Vagina (tissue), 2 donors: ENCODE results near the gene ABCG2.

Experiments used
- POLR2A ChIP-seq, 2 donors: fragments of 450-650 bp; IDR thresholded peaks; one replicate each; pipeline ENCODE4 v1.6.1; 2017; ENCODE audit warnings: antibody characterized with exemption in 2 of 2, mild to moderate bottlenecking in 2 of 2, moderate library complexity in 2 of 2
- POLR2AphosphoS5 ChIP-seq, 2 donors: sonication (generic); formaldehyde crosslinking; IDR thresholded peaks; one replicate each; pipeline ENCODE4 v1.9.0; 2017; ENCODE audit warnings: antibody characterized with exemption in 2 of 2, mild to moderate bottlenecking in 2 of 2, low read depth in 1 of 2; ENCODE audit not compliant: insufficient read depth in 1 of 2
- TF ChIP-seq, protein P1 (sequence below), 3 experiments: fragments of 450-650 bp in 2 of 3; fragments of 200-600 bp in 1 of 3; sonication (generic) in 1 of 3; IDR thresholded peaks; one replicate each; pipeline ENCODE4 v1.5.1; 2017 to 2019; ENCODE audit warnings: antibody characterized with exemption in 3 of 3, mild to moderate bottlenecking in 2 of 3, moderate library complexity in 2 of 3

DNA sequence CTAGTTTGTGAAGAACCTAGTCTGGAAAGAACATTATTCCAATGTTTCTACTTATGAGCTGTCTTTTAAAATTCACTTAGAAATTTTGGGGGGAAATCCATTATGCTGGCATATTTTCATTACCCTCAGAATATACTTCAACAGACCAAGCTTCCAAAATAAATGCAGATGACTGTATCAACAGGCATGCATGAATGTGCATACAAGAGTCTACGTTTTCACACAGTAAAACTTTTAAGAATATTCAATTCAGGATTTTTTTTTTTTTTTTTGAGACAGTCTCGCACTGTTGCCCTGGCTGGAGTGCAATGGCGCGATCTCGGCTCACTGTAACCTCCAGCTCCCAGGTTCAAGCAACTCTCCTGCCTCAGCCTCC is 49.7 kb downstream of the ABCG2 start:
- no peak for TF ChIP-seq POLR2A (IDR thresholded peaks at IDR 0.05)
- TF ChIP-seq, protein P1, sequence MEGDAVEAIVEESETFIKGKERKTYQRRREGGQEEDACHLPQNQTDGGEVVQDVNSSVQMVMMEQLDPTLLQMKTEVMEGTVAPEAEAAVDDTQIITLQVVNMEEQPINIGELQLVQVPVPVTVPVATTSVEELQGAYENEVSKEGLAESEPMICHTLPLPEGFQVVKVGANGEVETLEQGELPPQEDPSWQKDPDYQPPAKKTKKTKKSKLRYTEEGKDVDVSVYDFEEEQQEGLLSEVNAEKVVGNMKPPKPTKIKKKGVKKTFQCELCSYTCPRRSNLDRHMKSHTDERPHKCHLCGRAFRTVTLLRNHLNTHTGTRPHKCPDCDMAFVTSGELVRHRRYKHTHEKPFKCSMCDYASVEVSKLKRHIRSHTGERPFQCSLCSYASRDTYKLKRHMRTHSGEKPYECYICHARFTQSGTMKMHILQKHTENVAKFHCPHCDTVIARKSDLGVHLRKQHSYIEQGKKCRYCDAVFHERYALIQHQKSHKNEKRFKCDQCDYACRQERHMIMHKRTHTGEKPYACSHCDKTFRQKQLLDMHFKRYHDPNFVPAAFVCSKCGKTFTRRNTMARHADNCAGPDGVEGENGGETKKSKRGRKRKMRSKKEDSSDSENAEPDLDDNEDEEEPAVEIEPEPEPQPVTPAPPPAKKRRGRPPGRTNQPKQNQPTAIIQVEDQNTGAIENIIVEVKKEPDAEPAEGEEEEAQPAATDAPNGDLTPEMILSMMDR (IDR thresholded peaks at IDR 0.05) = no peak
- TF ChIP-seq POLR2AphosphoS5 (IDR thresholded peaks at IDR 0.05; ENCODE audit: insufficient read depth in 1 of 2, low read depth in 1 of 2) = no peak
